ENCODE results near the gene SLC25A47.
"Not testable (repeated sequence)": the region's sequence is repeated elsewhere in the genome, so short reads cannot be mapped to it uniquely, and the experiment has no call there.

SLC25A47 gene

GRCh38 chr14:100290607-100291304 is 32.4 kb upstream of the SLC25A47 start:
- DNase-seq, result no peak

GRCh38 chr14:100291305-100292075 is 31.6 kb upstream of the SLC25A47 start:
- DNase-seq, result no peak

- no peak for DNase-seq
Measured at GRCh38 chr14:100292301-100292775, 30.8 kb upstream of the SLC25A47 start.

- no peak for DNase-seq
Measured at GRCh38 chr14:100292776-100293461, 30.2 kb upstream of the SLC25A47 start.

GRCh38 chr14:100293497-100294212 is 29.5 kb upstream of the SLC25A47 start:
- no peak for DNase-seq

- no peak for DNase-seq
Measured at GRCh38 chr14:100294213-100294962, 28.8 kb upstream of the SLC25A47 start.

- DNase-seq, result no peak
Measured at GRCh38 chr14:100294963-100295330, 28.2 kb upstream of the SLC25A47 start.

GRCh38 chr14:100295376-100296105 is 27.6 kb upstream of the SLC25A47 start:
- DNase-seq, result no peak

- DNase-seq, result no peak
Measured at GRCh38 chr14:100296106-100296651, 27.0 kb upstream of the SLC25A47 start.

- not testable (repeated sequence) for DNase-seq
Measured at GRCh38 chr14:100296729-100297128, 26.4 kb upstream of the SLC25A47 start.

GRCh38 chr14:100297320-100298300 is 25.5 kb upstream of the SLC25A47 start:
- no peak for DNase-seq

- no peak for DNase-seq
Measured at GRCh38 chr14:100298551-100299237, 24.4 kb upstream of the SLC25A47 start.

- no peak for DNase-seq
Measured at GRCh38 chr14:100299238-100299560, 23.9 kb upstream of the SLC25A47 start.

GRCh38 chr14:100302616-100303015 is 20.5 kb upstream of the SLC25A47 start:
- no peak for DNase-seq

- no peak for DNase-seq
Measured at GRCh38 chr14:100303179-100303578, 20.0 kb upstream of the SLC25A47 start.

- DNase-seq, result no peak
Measured at GRCh38 chr14:100303925-100304324, 19.2 kb upstream of the SLC25A47 start.

- peak; percentile 34 for DNase-seq
Measured at GRCh38 chr14:100304825-100305323, 18.3 kb upstream of the SLC25A47 start.

- DNase-seq, result peak; percentile 68
Measured at GRCh38 chr14:100305324-100306100, 17.6 kb upstream of the SLC25A47 start.
